ENCODE data around the gene HDAC1. TPM values are rescaled to one million over a fixed set of nuclear protein-coding genes. Genes with fewer than 3 reads are reported as not detected.
"Not testable (repeated sequence)": the region's sequence is repeated elsewhere in the genome, so short reads cannot be mapped to it uniquely, and the experiment has no call there.

Gene HDAC1
- total and polyA plus RNA-seq, 10 of the 15 experiments (the other 5 are each of a cell fraction or from before 2014, with no cell fraction given) = 147 to 331 (median 168) TPM

- RAD21 ChIA-PET (ENCODE audit: unreplicated experiment); H2AFZ ChIP-seq (ENCODE audit: control insufficient read depth, low read depth, low read length); H3K4me2 ChIP-seq (ENCODE audit: control insufficient read depth, insufficient read depth); BruUV-seq (replicated peaks); H4K20me1 ChIP-seq (ENCODE audit: control insufficient read depth, insufficient read depth); SMC1A ChIA-PET (ENCODE audit: uncharacterized antibody, unreplicated experiment); intact Hi-C loops (cut with micrococcal nuclease; ENCODE audit: unreplicated experiment); H3K9ac ChIP-seq (ENCODE audit: control insufficient read depth, insufficient read depth, low read length); H3K27me3 ChIP-seq (replicated peaks in 1 of 2; ENCODE audit: control insufficient read depth in 2 of 2, insufficient read depth in 2 of 2, low read length in 1 of 2); H3K27ac ChIP-seq (ENCODE audit: control insufficient read depth, insufficient read depth); H3K79me2 ChIP-seq (ENCODE audit: control insufficient read depth, insufficient read depth, low read length); ATAC-seq; H3K4me3 ChIP-seq; H3K9me3 ChIP-seq (replicated peaks; ENCODE audit: control insufficient read depth, insufficient read depth, low read length); FAIRE-seq; H3K36me3 ChIP-seq (ENCODE audit: control insufficient read depth in 2 of 2, insufficient read depth in 2 of 2, low read length in 1 of 2); DNase-seq (ENCODE audit: low read depth, low spot score); in situ Hi-C loops (cut with MboI): not testable (repeated sequence)
- ChIA-PET POLR2A (interaction anchor here (1.1 kb wide), 1 partner anchor 98 kb away, joined by 3 read pairs; no protein-coding TSS in a partner anchor), CTCF (interaction anchor here (1.1 to 1.3 kb wide), 2 partner anchors 22 to 24 kb away, joined by 3 read pairs; no protein-coding TSS in a partner anchor)
- WGBS (ENCODE audit: insufficient coverage, insufficient replicate concordance, low lambda C conversion rate, missing lambda C conversion rate) = 94% methylated on average over 6 of the region's 6 CpGs
- H3K4me1 ChIP-seq (ENCODE audit: control insufficient read depth, insufficient read depth, low read length) = peaks cover 16% of the 10 kb centered on the region
These were observed 63.9 kb downstream of the HDAC1 start for GRCh38 chr1:32355778-32356177.

- Histone ChIP-seq H3K4me3 (no peak overlapping the region), H3K4me1 (ENCODE audit: control insufficient read depth, insufficient read depth, low read length) (peaks cover 14% of the 10 kb centered on the region), H3K79me2 (ENCODE audit: control insufficient read depth, insufficient read depth, low read length) (no peaks in the 10 kb centered on the region; the same call in 1 of the 2 replicates), H3K36me3 (ENCODE audit: control insufficient read depth in 2 of 2, insufficient read depth in 2 of 2, low read length in 1 of 2) (no peaks in the 10 kb centered on the region), H3K27ac (ENCODE audit: control insufficient read depth, insufficient read depth) (no peak overlapping the region), H3K9me3 (replicated peaks; ENCODE audit: control insufficient read depth, insufficient read depth, low read length) (no peaks in the 10 kb centered on the region), H4K20me1 (ENCODE audit: control insufficient read depth, insufficient read depth) (no peaks in the 10 kb centered on the region), H3K27me3 (replicated peaks in 1 of 2; ENCODE audit: control insufficient read depth in 2 of 2, insufficient read depth in 2 of 2, low read length in 1 of 2) (no peaks in the 10 kb centered on the region), H2AFZ (ENCODE audit: control insufficient read depth, low read depth, low read length) (no peak overlapping the region), H3K4me2 (ENCODE audit: control insufficient read depth, insufficient read depth) (no peak overlapping the region), H3K9ac (ENCODE audit: control insufficient read depth, insufficient read depth, low read length) (no peak overlapping the region)
- WGBS (ENCODE audit: insufficient coverage, insufficient replicate concordance, low lambda C conversion rate, missing lambda C conversion rate) = 80% methylated on average over 1 of the region's 1 CpG
- intact Hi-C loops (cut with micrococcal nuclease; ENCODE audit: unreplicated experiment) = no loop called here
- in situ Hi-C loops (cut with MboI) = no loop called here
- ATAC-seq (no peak), FAIRE-seq (no peak), DNase-seq (ENCODE audit: low read depth, low spot score) (no peak)
- POLR2A ChIA-PET = no interaction called here
- CTCF ChIA-PET = interaction anchor here (1.1 to 1.3 kb wide), 2 partner anchors 23 kb away, joined by 3 read pairs; no protein-coding TSS in a partner anchor
- BruUV-seq (replicated peaks) = no TSS peak
- SMC1A ChIA-PET (ENCODE audit: uncharacterized antibody, unreplicated experiment) = no interaction called here
- RAD21 ChIA-PET (ENCODE audit: unreplicated experiment) = no interaction called here
- TF ChIP-seq PKNOX1 (IDR thresholded peaks at IDR 0.05) = no peak
- no peak for TF ChIP-seq MEF2B (IDR thresholded peaks at IDR 0.05; ENCODE audit: partially characterized antibody, poor library complexity, severe bottlenecking)
- no peak for TF ChIP-seq REST (IDR thresholded peaks at IDR 0.05; ENCODE audit: low read depth, low read length)
- TF ChIP-seq BCL11A (IDR thresholded peaks at IDR 0.05; ENCODE audit: low read depth, low read length) = no peak
- no peak for TF ChIP-seq HSF1 (IDR thresholded peaks at IDR 0.05; ENCODE audit: low read depth, low read length)
- no peak for TF ChIP-seq HDAC6 (IDR thresholded peaks at IDR 0.05; ENCODE audit: unreplicated experiment)
- TF ChIP-seq ZNF384 (IDR thresholded peaks at IDR 0.05; ENCODE audit: borderline replicate concordance, low read depth, low read length) = no peak
- TF ChIP-seq LARP7 (IDR thresholded peaks at IDR 0.05) = no peak
- TF ChIP-seq IRF5 (IDR thresholded peaks at IDR 0.05; ENCODE audit: borderline replicate concordance) = no peak
- no peak for TF ChIP-seq EED (IDR thresholded peaks at IDR 0.05; ENCODE audit: low read depth)
These were observed 64.6 kb downstream of the HDAC1 start for GRCh38 chr1:32356478-32356877.

All from GM12878 (cell line).